NCI-H82 treated with DMSO at 0.1 percent for 48 hours (cell line): ENCODE data around the gene IPPK.
"Not testable (repeated sequence)": the region's sequence is repeated elsewhere in the genome, so short reads cannot be mapped to it uniquely, and the experiment has no call there.

Experiments used
- DNase-seq: peaks from one replicate; lab custom pipeline; 2025; ENCODE audit not compliant: unreplicated experiment; lab: John Stamatoyannopoulos, UW

Gene IPPK

DNA sequence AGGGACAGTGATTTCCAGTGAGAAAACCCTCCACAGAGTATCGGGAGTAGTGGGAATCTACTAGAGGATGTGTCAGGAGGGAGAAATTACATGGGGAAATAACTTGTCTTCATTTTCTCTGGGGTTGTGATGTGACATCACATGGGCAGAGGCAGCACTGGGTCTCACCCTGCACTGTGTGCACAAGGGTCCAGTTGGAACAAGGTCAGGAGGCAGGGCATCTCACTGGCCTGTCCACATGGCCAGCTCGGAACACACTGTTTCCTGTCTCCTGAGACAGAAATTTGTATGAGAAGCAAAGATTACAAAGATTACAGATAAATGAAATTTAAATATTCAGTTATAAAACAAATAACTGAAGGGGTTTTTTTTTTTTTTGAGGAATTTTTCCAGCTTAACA, 71.5 kb downstream of the IPPK start:
- no peak for DNase-seq

DNA sequence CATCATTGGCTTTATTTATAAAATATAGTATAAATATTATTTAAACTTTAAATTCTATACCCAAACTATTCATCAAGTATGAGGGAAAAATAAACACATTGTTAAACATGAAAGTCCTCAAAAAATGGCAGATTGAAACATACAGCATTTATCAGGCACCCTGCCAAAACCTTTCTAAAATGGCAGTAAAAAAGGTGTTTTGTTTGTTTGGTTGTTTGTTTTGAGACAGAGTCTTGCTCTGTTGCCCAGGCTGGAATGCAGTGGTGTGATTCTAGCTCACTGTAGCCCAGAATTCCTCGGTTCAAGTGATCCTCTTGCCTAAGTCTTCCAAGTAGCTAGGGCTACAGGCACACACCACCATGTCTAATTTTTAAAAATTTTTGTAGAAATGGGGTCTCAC, 74.0 kb downstream of the IPPK start:
- no peak for DNase-seq

DNA sequence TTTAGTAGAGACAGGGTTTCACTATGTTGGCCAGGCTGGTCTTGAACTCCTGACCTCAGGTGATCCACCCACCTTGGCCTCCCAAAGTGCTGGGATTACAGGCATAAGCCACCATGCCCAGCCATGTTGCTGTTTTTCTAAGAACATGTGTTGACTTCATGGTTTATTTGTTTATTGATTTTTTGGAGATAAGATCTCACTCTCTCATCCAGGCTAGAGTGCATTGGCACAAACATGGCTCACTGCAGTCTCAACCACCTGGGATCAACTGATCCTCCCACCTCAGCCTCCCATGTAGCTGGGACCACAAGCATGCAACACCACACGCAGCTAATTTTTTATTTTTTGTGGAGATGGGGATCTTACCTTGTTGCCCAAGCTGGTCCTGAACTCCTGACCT, 74.9 kb downstream of the IPPK start:
- not testable (repeated sequence) for DNase-seq

DNA sequence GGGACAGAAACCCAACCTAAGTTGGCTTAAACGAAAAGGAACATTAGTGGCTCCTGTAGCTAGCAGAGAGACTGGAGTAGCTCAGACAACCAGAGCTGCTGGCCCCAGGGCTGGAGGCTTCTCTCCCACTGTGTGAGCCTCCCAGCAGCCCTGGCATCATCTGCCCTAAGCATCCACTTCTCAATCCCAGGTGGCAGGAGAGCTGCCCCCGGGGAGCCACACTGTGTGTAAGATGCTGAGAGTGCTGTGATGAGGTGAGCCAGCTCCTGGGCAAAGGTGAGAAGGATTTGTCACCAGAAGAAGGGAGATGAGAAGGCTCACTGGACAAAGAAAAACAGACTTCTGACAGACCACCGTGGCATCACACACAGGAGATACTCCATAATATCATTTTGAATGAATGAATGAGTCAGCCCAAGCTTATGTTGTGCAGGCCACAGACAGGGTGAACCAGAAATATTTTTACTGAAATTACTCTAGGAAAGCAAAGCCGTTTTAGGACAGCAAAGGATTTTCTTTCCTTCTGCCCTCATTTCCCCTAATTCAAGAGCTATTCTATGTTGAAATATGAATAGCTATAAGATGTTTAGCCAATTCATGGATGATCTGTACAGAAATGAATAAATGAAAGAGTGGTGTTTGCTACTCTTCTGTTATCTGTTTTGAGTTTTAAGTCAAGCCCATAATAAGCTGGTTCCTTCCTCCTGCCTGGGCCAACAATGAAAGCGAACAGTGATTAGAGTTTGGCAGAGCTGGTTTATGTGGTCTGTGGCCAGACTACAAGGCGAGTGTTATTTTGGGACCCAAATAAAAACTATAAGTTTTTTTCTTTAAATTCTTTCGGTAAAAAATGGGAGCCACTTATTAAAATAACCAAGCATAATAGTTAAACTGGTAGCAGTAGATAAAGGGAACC, 76.7 kb downstream of the IPPK start:
- DNase-seq: no peak

DNA sequence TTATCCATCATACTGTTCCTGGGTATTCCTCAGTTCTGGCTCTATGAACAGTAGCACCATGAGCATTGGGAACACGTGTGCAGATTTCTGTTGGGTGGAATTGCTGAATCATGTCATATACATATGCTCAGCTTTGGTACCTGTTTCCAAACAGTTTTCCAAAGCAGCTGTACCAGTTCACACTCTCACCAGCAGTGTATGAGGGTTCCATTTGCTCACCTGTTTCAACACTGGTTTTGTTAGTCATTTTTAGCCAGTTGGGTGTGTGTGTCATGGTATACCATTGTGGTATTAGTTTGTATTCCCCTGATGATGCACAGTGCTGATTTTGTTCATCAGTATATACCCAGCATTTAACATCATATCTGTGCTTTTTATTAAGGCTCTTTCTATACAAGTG, 77.4 kb downstream of the IPPK start:
- no peak for DNase-seq

DNA sequence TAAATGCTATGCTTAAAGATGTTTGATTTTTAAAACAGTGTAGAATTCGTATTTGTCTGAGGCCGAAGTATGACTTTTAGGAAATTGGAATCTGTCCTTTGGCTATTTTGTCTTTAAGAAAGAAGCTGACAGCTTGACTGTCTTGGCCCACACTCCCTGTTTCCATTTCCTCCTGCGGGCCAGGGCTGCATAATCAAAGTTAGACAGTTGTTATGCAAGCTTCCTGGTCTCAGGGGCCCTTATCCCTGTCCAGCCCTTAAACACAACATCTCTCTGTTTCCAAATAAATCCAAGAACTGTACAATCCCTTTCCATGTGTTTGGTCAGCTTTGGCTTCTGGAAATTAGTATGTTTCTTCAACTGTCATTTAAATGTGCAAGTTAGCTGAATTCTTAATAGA, 79.6 kb downstream of the IPPK start:
- DNase-seq: no peak

DNA sequence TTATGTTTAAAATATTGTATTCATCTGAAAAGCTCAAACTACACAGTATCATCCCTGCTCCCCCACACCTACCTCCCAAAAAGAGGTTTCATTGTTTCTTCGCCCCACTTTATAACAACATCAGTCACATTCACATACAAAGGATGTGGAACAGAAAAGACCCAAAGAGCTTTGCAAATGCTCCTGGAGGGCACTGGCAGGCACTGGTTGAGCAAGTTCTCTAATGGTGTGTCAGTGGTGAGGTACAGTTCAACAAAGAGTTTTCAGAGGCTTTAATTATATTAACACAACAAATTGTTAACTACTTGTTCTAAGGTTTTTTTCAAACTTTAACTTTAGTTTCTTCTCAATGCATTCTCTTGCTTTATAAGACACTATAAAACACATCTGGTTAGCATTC, 80.0 kb downstream of the IPPK start:
- DNase-seq: no peak

DNA sequence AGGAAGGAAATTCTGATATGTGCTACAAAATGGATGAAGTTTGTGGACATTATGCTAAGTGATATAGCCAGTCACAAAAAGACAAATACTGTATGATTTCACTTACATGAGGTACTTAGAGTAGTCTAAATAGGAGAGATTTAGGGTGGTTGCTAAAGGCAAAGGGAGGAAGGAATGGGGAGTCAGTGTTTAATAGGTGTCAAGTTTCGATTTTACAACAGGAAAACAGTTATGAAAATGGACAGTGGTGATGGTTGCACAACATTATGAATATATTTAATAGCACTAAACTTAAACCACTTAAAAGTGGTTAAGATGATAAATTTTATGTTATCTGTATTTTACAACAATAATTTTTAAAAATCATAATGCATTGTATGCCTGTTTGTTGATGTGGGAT, 93.8 kb downstream of the IPPK start:
- DNase-seq: no peak

DNA sequence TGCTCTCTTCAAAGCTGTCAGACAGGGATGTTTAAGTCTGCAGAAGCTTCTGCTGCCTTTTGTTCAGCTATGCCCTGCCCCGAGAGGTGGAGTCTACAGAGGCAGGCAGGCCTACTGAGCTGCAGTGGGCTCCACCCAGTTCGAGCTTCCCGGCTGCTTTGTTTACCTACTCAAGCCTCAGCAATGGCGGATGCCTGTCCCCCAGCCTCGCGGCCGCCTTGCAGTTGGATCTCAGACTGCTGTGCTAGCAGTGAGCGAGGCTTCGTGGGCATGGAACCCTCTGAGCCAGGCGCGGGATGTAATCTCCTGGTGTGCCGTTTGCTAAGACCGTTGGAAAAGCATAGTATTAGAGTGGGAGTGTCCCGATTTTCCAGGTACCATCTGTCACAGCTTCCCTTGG, 96.3 kb downstream of the IPPK start:
- DNase-seq: not testable (repeated sequence)

DNA sequence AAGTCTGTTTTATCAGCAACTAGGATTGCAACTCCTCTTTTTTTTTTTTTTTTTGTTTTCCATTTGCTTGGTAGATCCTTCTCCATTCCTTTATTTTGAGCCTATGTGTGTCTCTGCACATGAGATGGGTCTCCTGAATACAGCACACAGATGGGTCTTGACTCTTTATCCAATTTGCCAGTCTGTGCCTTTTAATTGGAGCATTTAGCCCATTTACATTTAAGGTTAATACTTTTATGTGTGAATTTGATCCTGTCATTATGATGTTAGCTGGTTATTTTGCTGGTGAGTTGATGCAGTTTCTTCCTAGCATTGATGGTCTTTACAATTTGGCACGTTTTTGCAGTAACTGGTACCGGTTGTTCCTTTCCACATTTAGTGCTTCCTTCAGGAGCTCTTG, 98.1 kb downstream of the IPPK start:
- DNase-seq: not testable (repeated sequence)

DNA sequence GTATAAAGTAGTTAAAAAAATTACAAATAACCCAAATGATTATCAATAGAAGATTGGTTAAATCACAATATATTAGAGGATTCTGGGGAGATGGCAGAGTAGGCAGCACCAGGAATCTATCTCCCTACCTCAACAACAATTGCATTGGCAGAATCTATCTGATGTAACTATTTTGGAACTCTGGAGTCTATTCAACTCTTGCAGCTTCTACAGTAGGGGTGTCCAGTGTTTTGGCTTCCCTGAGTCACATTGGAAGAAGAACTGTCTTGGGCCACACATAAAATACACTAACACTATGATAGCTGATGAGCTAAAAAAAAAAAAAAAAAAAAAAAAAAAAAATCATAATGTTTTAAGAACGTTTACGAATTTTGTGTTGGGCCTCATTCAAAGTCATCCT, 104.9 kb downstream of the IPPK start:
- DNase-seq: no peak

DNA sequence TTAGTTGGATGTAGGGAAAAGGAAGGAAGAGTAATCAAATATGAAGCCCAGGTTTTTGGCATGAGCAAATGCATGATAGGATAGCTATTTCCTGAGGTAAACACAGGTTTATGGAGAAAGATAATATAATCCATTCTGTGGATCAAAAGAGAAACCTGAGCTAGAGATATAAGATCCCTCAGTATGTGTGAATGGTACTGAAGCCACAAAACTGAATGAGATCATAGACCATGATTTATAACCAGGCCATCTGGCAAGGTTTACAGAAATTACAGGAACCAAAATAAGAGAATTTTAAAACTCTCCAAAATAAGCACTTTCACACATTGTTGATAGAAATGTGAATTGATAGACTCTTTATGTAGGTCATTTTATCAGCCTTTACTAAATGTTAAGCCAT, 105.4 kb downstream of the IPPK start:
- DNase-seq: no peak
